ENCODE results near the gene OPRM1.

The OPRM1 gene

GRCh38 chr6:154058963-154059680 is 20.1 kb downstream of the OPRM1 start:
- no peak overlapping the region for H3K4me3 ChIP-seq (ENCODE audit: low read depth in 1 of 2, low read length in 1 of 2)
- no peak overlapping the region for H3K27ac ChIP-seq
- no peaks in the 10 kb centered on the region for H3K9me3 ChIP-seq
- no peak for TF ChIP-seq CTCF (IDR thresholded peaks at IDR 0.05)
- H3K4me1 ChIP-seq (ENCODE audit: control insufficient read depth in 1 of 2, insufficient read depth in 1 of 2, low read depth in 1 of 2, low read length in 1 of 2), result no peaks in the 10 kb centered on the region
- no peaks in the 10 kb centered on the region for H3K27me3 ChIP-seq
- H3K36me3 ChIP-seq, result no peaks in the 10 kb centered on the region

- no peaks in the 10 kb centered on the region for H3K27me3 ChIP-seq
- no peaks in the 10 kb centered on the region for H3K4me1 ChIP-seq (ENCODE audit: control insufficient read depth in 1 of 2, insufficient read depth in 1 of 2, low read depth in 1 of 2, low read length in 1 of 2)
- H3K27ac ChIP-seq, result no peak overlapping the region
- no peaks in the 10 kb centered on the region for H3K36me3 ChIP-seq
- no peak overlapping the region for H3K4me3 ChIP-seq (ENCODE audit: low read depth in 1 of 2, low read length in 1 of 2)
- no peak for TF ChIP-seq CTCF (IDR thresholded peaks at IDR 0.05)
- no peaks in the 10 kb centered on the region for H3K9me3 ChIP-seq
Observed at GRCh38 chr6:154060076-154060475, 21.0 kb downstream of the OPRM1 start.

- TF ChIP-seq CTCF (IDR thresholded peaks at IDR 0.05), result no peak
- H3K4me3 ChIP-seq (ENCODE audit: low read depth in 1 of 2, low read length in 1 of 2), result no peak overlapping the region
- no peak overlapping the region for H3K27ac ChIP-seq
- no peaks in the 10 kb centered on the region for H3K27me3 ChIP-seq
- H3K9me3 ChIP-seq, result no peaks in the 10 kb centered on the region
- no peaks in the 10 kb centered on the region for H3K36me3 ChIP-seq
- no peaks in the 10 kb centered on the region for H3K4me1 ChIP-seq (ENCODE audit: control insufficient read depth in 1 of 2, insufficient read depth in 1 of 2, low read depth in 1 of 2, low read length in 1 of 2)
Observed at GRCh38 chr6:154070041-154070440, 31.0 kb downstream of the OPRM1 start.

- Histone ChIP-seq H3K36me3 (no peaks in the 10 kb centered on the region), H3K4me3 (ENCODE audit: low read depth in 1 of 2, low read length in 1 of 2) (no peak overlapping the region), H3K9me3 (no peaks in the 10 kb centered on the region), H3K4me1 (ENCODE audit: control insufficient read depth in 1 of 2, insufficient read depth in 1 of 2, low read depth in 1 of 2, low read length in 1 of 2) (no peaks in the 10 kb centered on the region), H3K27ac (no peak overlapping the region), H3K27me3 (no peaks in the 10 kb centered on the region)
- no peak for TF ChIP-seq CTCF (IDR thresholded peaks at IDR 0.05)
Observed at GRCh38 chr6:154070657-154071056, 31.6 kb downstream of the OPRM1 start.

- Histone ChIP-seq H3K27me3 (no peaks in the 10 kb centered on the region), H3K4me1 (ENCODE audit: control insufficient read depth in 1 of 2, insufficient read depth in 1 of 2, low read depth in 1 of 2, low read length in 1 of 2) (no peaks in the 10 kb centered on the region), H3K27ac (no peak overlapping the region), H3K36me3 (no peaks in the 10 kb centered on the region), H3K9me3 (no peaks in the 10 kb centered on the region), H3K4me3 (ENCODE audit: low read depth in 1 of 2, low read length in 1 of 2) (no peak overlapping the region)
- TF ChIP-seq CTCF (IDR thresholded peaks at IDR 0.05), result no peak
Observed at GRCh38 chr6:154071236-154071635, 32.2 kb downstream of the OPRM1 start.
